ENCODE results near the gene ZC3H11A. TPM values are rescaled to one million over a fixed set of nuclear protein-coding genes. Genes with fewer than 3 reads are reported as not detected.

Gene ZC3H11A
- total RNA-seq, 6 donors from 2014 or later = 59.4 to 133 (median 78.6) TPM

- TF ChIP-seq POLR2AphosphoS5 (IDR thresholded peaks at IDR 0.05) (no peak), POLR2A (IDR thresholded peaks at IDR 0.05) (no peak), CTCF (IDR thresholded peaks at IDR 0.05) (peak in 1 of 6 experiments; percentile 5), EP300 (IDR thresholded peaks at IDR 0.05) (no peak)
- no peaks in the 10 kb centered on the region for H3K27me3 ChIP-seq
- H3K4me1 ChIP-seq = no peaks in the 10 kb centered on the region
- H3K27ac ChIP-seq = no peak overlapping the region
- ATAC-seq (ENCODE audit: low FRiP score in 2 of 2) (no peak), DNase-seq (no peak)
- H3K36me3 ChIP-seq = no peaks in the 10 kb centered on the region
- 62 to 69% methylated on average over 4 of the region's 4 CpGs for WGBS, 2 donors
- no peaks in the 10 kb centered on the region for H3K9me3 ChIP-seq
- no peak overlapping the region for H3K4me3 ChIP-seq
These were observed 18.8 kb upstream of the ZC3H11A start for GRCh38 chr1:203776636-203777035.

GRCh38 chr1:203777596-203777995 lies 17.8 kb upstream of the ZC3H11A start:
- WGBS, 2 donors = 79 to 80% methylated on average over 3 of the region's 3 CpGs
- Histone ChIP-seq H3K9me3 (no peaks in the 10 kb centered on the region), H3K4me1 (no peaks in the 10 kb centered on the region), H3K4me3 (no peak overlapping the region), H3K27me3 (no peaks in the 10 kb centered on the region), H3K27ac (no peak overlapping the region), H3K36me3 (no peaks in the 10 kb centered on the region)
- TF ChIP-seq POLR2AphosphoS5 (IDR thresholded peaks at IDR 0.05) (no peak), CTCF (IDR thresholded peaks at IDR 0.05) (no peak), POLR2A (IDR thresholded peaks at IDR 0.05) (no peak), EP300 (IDR thresholded peaks at IDR 0.05) (no peak)
- no peak for ATAC-seq (ENCODE audit: low FRiP score in 2 of 2)
- no peak for DNase-seq

GRCh38 chr1:203778146-203778545 lies 17.3 kb upstream of the ZC3H11A start:
- WGBS, 2 donors = 56 to 63% methylated on average over 3 of the region's 3 CpGs
- Histone ChIP-seq H3K27me3 (no peaks in the 10 kb centered on the region), H3K27ac (no peak overlapping the region), H3K36me3 (no peaks in the 10 kb centered on the region), H3K9me3 (no peaks in the 10 kb centered on the region), H3K4me1 (no peaks in the 10 kb centered on the region), H3K4me3 (no peak overlapping the region)
- DNase-seq = no peak
- no peak for TF ChIP-seq POLR2AphosphoS5 (IDR thresholded peaks at IDR 0.05)
- TF ChIP-seq CTCF (IDR thresholded peaks at IDR 0.05) = no peak
- TF ChIP-seq POLR2A (IDR thresholded peaks at IDR 0.05) = no peak
- no peak for TF ChIP-seq EP300 (IDR thresholded peaks at IDR 0.05)
- no peak for ATAC-seq (ENCODE audit: low FRiP score in 2 of 2)

GRCh38 chr1:203778789-203779188 lies 16.6 kb upstream of the ZC3H11A start:
- DNase-seq (no peak), ATAC-seq (ENCODE audit: low FRiP score in 2 of 2) (no peak)
- WGBS, 2 donors = 86 to 97% methylated on average over 4 of the region's 4 CpGs
- Histone ChIP-seq H3K4me3 (no peak overlapping the region), H3K4me1 (no peaks in the 10 kb centered on the region), H3K27ac (no peak overlapping the region), H3K9me3 (no peaks in the 10 kb centered on the region), H3K27me3 (no peaks in the 10 kb centered on the region), H3K36me3 (no peaks in the 10 kb centered on the region)
- TF ChIP-seq CTCF (IDR thresholded peaks at IDR 0.05) (no peak), POLR2A (IDR thresholded peaks at IDR 0.05) (no peak), EP300 (IDR thresholded peaks at IDR 0.05) (no peak), POLR2AphosphoS5 (IDR thresholded peaks at IDR 0.05) (no peak)

GRCh38 chr1:203781962-203782361 lies 13.5 kb upstream of the ZC3H11A start:
- no peaks in the 10 kb centered on the region for H3K27me3 ChIP-seq
- no peak overlapping the region for H3K27ac ChIP-seq
- no peaks in the 10 kb centered on the region for H3K36me3 ChIP-seq
- H3K4me3 ChIP-seq = no peak overlapping the region
- no peaks in the 10 kb centered on the region for H3K9me3 ChIP-seq
- WGBS, 2 donors = 93 to 94% methylated on average over 7 of the region's 7 CpGs
- TF ChIP-seq EP300 (IDR thresholded peaks at IDR 0.05) = no peak
- no peak for TF ChIP-seq POLR2AphosphoS5 (IDR thresholded peaks at IDR 0.05)
- no peak for TF ChIP-seq CTCF (IDR thresholded peaks at IDR 0.05)
- no peak for TF ChIP-seq POLR2A (IDR thresholded peaks at IDR 0.05)
- ATAC-seq (ENCODE audit: low FRiP score in 2 of 2) (no peak), DNase-seq (no peak)
- H3K4me1 ChIP-seq = no peaks in the 10 kb centered on the region
